GM21447 (cell line): ENCODE data around the gene PTPRQ.
"Not testable (repeated sequence)": the region's sequence is repeated elsewhere in the genome, so short reads cannot be mapped to it uniquely, and the experiment has no call there.

Source experiments
- ATAC-seq: cut with Tn5 transposase; IDR thresholded peaks from one replicate; pipeline ENCODE4 v1.9.1; 2021; ENCODE audit not compliant: unreplicated experiment

The PTPRQ gene

GRCh38 chr12:80472236-80472635 is 28.2 kb downstream of the PTPRQ start:
- no peak for ATAC-seq

- peak; percentile 58 for ATAC-seq
Measured at GRCh38 chr12:80472911-80473500, 29.0 kb downstream of the PTPRQ start.

GRCh38 chr12:80477521-80478145 is 33.6 kb downstream of the PTPRQ start:
- not testable (repeated sequence) for ATAC-seq

GRCh38 chr12:80484746-80485145 is 40.7 kb downstream of the PTPRQ start:
- no peak for ATAC-seq

- ATAC-seq, result no peak
Measured at GRCh38 chr12:80485222-80485987, 41.4 kb downstream of the PTPRQ start.

- ATAC-seq, result no peak
Measured at GRCh38 chr12:80490329-80490728, 46.3 kb downstream of the PTPRQ start.

GRCh38 chr12:80491166-80491565 is 47.1 kb downstream of the PTPRQ start:
- no peak for ATAC-seq

- ATAC-seq, result no peak
Measured at GRCh38 chr12:80493466-80493865, 49.4 kb downstream of the PTPRQ start.

- no peak for ATAC-seq
Measured at GRCh38 chr12:80494836-80495235, 50.8 kb downstream of the PTPRQ start.

GRCh38 chr12:80498059-80498728 is 54.2 kb downstream of the PTPRQ start:
- no peak for ATAC-seq

- no peak for ATAC-seq
Measured at GRCh38 chr12:80504389-80505163, 60.5 kb downstream of the PTPRQ start.

GRCh38 chr12:80509781-80510556 is 65.9 kb downstream of the PTPRQ start:
- ATAC-seq, result no peak

- no peak for ATAC-seq
Measured at GRCh38 chr12:80512781-80513180, 68.7 kb downstream of the PTPRQ start.

- no peak for ATAC-seq
Measured at GRCh38 chr12:80513211-80513610, 69.2 kb downstream of the PTPRQ start.

- ATAC-seq, result no peak
Measured at GRCh38 chr12:80517655-80518054, 73.6 kb downstream of the PTPRQ start.

- no peak for ATAC-seq
Measured at GRCh38 chr12:80531646-80532045, 87.6 kb downstream of the PTPRQ start.

GRCh38 chr12:80539029-80539428 is 95.0 kb downstream of the PTPRQ start:
- ATAC-seq, result no peak

- ATAC-seq, result no peak
Measured at GRCh38 chr12:80549298-80549697, 105.3 kb downstream of the PTPRQ start.

GRCh38 chr12:80551897-80552296 is 107.9 kb downstream of the PTPRQ start:
- ATAC-seq, result no peak

GRCh38 chr12:80553316-80553715 is 109.3 kb downstream of the PTPRQ start:
- no peak for ATAC-seq
